SU-DHL-6 (cell line): ENCODE results near the gene FBXL12.

Experiments used
- EZH2phosphoT487 ChIP-seq: fragments of 200-600 bp; sonication (generic), shearing (Covaris generic); conservative IDR thresholded peaks from 2 replicates; pipeline ENCODE4 v1.6.1; 2018; ENCODE audit warnings: mild to moderate bottlenecking, antibody characterized with exemption, low read length, moderate library complexity, mixed read lengths
- TF ChIP-seq, protein P1 (sequence below): fragments of 200-600 bp; sonication (generic); IDR thresholded peaks from one replicate; pipeline ENCODE4 v1.5.1; 2017; ENCODE audit warnings: antibody characterized with exemption, mild to moderate bottlenecking, low read length, moderate library complexity; ENCODE audit not compliant: insufficient read depth, poor library complexity, severe bottlenecking

DNA sequence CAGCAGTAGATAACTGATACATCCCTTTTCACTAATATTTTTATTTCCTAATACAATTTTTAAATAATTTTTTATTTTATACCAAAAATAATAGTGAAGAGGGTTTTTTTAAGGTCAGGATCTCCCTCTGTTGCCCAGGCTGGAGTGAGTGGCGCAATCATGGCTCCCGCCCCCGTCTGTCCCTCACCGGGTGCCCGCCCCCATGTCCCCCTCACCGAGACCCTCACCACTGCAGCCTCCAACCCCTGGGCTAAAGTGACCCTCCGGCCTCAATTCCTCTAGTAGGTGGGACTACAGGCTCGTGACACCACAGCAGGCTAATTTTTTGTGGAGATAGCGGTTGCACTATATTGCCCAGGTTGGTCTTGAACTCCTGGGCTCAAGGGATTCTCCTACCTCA is 32.5 kb downstream of the FBXL12 start:
- TF ChIP-seq, protein P1, sequence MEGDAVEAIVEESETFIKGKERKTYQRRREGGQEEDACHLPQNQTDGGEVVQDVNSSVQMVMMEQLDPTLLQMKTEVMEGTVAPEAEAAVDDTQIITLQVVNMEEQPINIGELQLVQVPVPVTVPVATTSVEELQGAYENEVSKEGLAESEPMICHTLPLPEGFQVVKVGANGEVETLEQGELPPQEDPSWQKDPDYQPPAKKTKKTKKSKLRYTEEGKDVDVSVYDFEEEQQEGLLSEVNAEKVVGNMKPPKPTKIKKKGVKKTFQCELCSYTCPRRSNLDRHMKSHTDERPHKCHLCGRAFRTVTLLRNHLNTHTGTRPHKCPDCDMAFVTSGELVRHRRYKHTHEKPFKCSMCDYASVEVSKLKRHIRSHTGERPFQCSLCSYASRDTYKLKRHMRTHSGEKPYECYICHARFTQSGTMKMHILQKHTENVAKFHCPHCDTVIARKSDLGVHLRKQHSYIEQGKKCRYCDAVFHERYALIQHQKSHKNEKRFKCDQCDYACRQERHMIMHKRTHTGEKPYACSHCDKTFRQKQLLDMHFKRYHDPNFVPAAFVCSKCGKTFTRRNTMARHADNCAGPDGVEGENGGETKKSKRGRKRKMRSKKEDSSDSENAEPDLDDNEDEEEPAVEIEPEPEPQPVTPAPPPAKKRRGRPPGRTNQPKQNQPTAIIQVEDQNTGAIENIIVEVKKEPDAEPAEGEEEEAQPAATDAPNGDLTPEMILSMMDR = no peak
- TF ChIP-seq EZH2phosphoT487 = no peak
